ENCODE data around the gene MTX1. TPM values are rescaled to one million over a fixed set of nuclear protein-coding genes. Genes with fewer than 3 reads are reported as not detected.
A peak's percentile ranks its signal among the peaks of the same experiment; 100 is the strongest.

MTX1 gene
- total RNA-seq, 1 donor from 2014 or later, result 26.1 TPM

DNA sequence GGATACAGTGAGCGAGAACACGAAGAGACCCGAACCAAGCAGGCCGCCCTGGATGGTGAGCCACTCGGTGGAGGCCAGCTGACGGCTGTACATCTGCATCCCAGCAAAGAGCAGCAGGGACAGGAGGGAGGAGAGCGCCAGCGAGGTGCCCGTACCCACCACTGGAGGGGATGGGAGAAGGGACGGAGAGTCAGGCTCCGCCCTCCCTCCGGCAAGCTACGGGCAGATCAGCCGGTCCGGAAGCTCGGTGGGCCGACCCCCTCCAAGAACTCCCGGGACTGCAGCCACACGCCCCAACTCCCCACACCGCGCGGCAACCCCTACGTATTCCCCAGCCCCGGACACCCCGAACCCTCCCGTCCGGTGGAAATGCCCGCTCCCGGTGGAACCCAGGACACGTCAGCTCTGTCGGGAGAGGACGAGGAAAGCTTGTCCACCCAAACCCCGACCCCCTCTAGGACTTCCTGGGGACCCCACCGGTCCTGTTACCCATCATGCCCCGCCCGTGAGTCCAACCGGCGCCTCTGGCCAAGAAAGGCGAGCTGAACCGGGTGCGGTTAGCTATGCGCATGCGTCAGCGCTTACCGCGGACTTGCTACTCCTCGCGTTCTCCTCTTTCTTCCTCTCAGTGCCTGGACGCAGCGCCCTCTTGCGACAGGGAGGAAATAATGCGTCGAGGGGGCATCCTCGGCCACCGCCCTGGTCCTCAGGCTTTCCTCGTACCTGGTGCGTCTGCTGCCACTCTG lies 35.6 kb upstream of the MTX1 start, which contains the start of gene KRTCAP2:
Gene KRTCAP2 (minus strand): TSS at position 573 of the 746 bp plus-strand sequence. CDS start 80 bp downstream, at position 493.
- Mint-ChIP-seq H3K27ac (ENCODE audit: unreplicated experiment) (peak within 1 kb of the TSS; percentile 94), H3K36me3 (ENCODE audit: unreplicated experiment) (peaks cover 5% of the 10 kb centered on the region), H3K4me3 (ENCODE audit: unreplicated experiment) (peak within 1 kb of the TSS; percentile 93), H3K9me3 (ENCODE audit: unreplicated experiment) (peaks cover 15% of the 10 kb centered on the region), H3K27me3 (ENCODE audit: unreplicated experiment) (peaks cover 17% of the 10 kb centered on the region), H3K4me1 (ENCODE audit: low read depth, unreplicated experiment) (peaks cover 13% of the 10 kb centered on the region)
- DNase-seq, result peak; percentile 98
- peak; percentile 94 for TF ChIP-seq CTCF (IDR thresholded peaks at IDR 0.05; ENCODE audit: partially characterized antibody, unreplicated experiment)

- Mint-ChIP-seq H3K4me1 (ENCODE audit: low read depth, unreplicated experiment) (peaks cover 13% of the 10 kb centered on the region), H3K36me3 (ENCODE audit: unreplicated experiment) (peaks cover 5% of the 10 kb centered on the region), H3K4me3 (ENCODE audit: unreplicated experiment) (peak within 1 kb of the TSS; percentile 93), H3K9me3 (ENCODE audit: unreplicated experiment) (peaks cover 15% of the 10 kb centered on the region), H3K27ac (ENCODE audit: unreplicated experiment) (peak within 1 kb of the TSS; percentile 94), H3K27me3 (ENCODE audit: unreplicated experiment) (peaks cover 17% of the 10 kb centered on the region)
- peak; percentile 63 for TF ChIP-seq CTCF (IDR thresholded peaks at IDR 0.05; ENCODE audit: partially characterized antibody, unreplicated experiment)
- peak; percentile 73 for DNase-seq
Measured at GRCh38 chr1:155173478-155174323, 34.8 kb upstream of the MTX1 start, which contains the start of gene TRIM46. Gene TRIM46, plus strand, starts transcription at chr1:155173849. Its CDS starts 118 bp downstream, at chr1:155173967.

GRCh38 chr1:155174324-155175280 lies 33.9 kb upstream of the MTX1 start:
- Mint-ChIP-seq H3K27me3 (ENCODE audit: unreplicated experiment) (peaks cover 15% of the 10 kb centered on the region), H3K36me3 (ENCODE audit: unreplicated experiment) (peaks cover 5% of the 10 kb centered on the region), H3K4me1 (ENCODE audit: low read depth, unreplicated experiment) (peaks cover 13% of the 10 kb centered on the region), H3K9me3 (ENCODE audit: unreplicated experiment) (peaks cover 15% of the 10 kb centered on the region), H3K4me3 (ENCODE audit: unreplicated experiment) (peak overlapping the region; percentile 93), H3K27ac (ENCODE audit: unreplicated experiment) (peak overlapping the region; percentile 94)
- TF ChIP-seq CTCF (IDR thresholded peaks at IDR 0.05; ENCODE audit: partially characterized antibody, unreplicated experiment), result no peak
- DNase-seq, result peak; percentile 75

DNA sequence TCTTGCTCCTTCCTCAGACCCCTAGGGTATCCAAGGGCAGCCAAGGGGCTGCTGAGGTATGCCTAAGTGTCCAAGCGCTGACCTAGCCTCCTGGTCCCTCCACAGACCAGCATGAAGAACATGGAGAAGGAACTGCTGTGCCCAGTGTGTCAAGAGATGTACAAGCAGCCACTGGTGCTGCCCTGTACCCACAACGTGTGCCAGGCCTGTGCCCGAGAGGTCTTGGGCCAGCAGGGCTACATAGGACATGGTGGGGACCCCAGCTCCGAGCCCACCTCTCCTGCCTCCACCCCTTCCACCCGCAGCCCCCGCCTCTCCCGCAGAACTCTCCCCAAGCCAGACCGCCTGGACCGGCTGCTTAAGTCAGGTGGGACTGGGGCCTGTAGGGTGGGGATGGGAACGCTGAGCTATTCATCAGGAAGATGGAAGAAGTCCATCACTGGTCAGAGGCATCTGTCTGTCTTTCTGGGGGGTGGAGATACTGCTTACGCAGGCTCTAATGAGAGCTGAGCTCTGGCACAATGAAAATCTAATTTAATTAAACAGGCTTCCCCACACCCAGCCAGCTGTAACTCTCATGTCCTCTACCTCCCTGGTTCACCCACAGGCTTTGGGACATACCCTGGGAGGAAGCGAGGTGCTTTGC lies 33.1 kb upstream of the MTX1 start:
- Mint-ChIP-seq H3K4me1 (ENCODE audit: low read depth, unreplicated experiment) (peaks cover 13% of the 10 kb centered on the region), H3K27ac (ENCODE audit: unreplicated experiment) (peak overlapping the region; percentile 48), H3K36me3 (ENCODE audit: unreplicated experiment) (peaks cover 5% of the 10 kb centered on the region), H3K9me3 (ENCODE audit: unreplicated experiment) (peaks cover 15% of the 10 kb centered on the region), H3K27me3 (ENCODE audit: unreplicated experiment) (peaks cover 15% of the 10 kb centered on the region), H3K4me3 (ENCODE audit: unreplicated experiment) (peak overlapping the region; percentile 93)
- DNase-seq, result peak; percentile 23
- TF ChIP-seq CTCF (IDR thresholded peaks at IDR 0.05; ENCODE audit: partially characterized antibody, unreplicated experiment), result no peak
